Measurements from ENCODE around the gene PLXNB3.
A peak's percentile ranks its signal among the peaks of the same experiment; 100 is the strongest.

Gene PLXNB3

GRCh38 chrX:153723351-153724251 is 40.4 kb upstream of the PLXNB3 start:
- Histone ChIP-seq H3K9me2 (replicated peaks; ENCODE audit: insufficient read depth, low read length) (no peaks in the 10 kb centered on the region), H4K20me1 (ENCODE audit: insufficient read depth, low read length) (no peaks in the 10 kb centered on the region), H3K4me3 (ENCODE audit: low read length) (peak overlapping the region; percentile 69), H3K27me3 (replicated peaks; ENCODE audit: insufficient read depth, low read length) (no peaks in the 10 kb centered on the region), H3K27ac (ENCODE audit: low read length) (peak overlapping the region; percentile 59; the same call in 1 of the 2 replicates), H3K79me2 (ENCODE audit: low read length) (peaks cover 45% of the 10 kb centered on the region), H3F3A (ENCODE audit: insufficient read depth, low read length) (no peaks in the 10 kb centered on the region), H2AFZ (ENCODE audit: low read length) (0 out of 2 replicates have a peak overlapping the region, but pooled peaks have one; percentile 31), H3K9ac (ENCODE audit: low read length) (peak overlapping the region; percentile 53), H3K4me2 (ENCODE audit: low read depth, low read length) (peak overlapping the region; percentile 92), H3K9me3 (replicated peaks; ENCODE audit: insufficient read depth, low read length) (no peaks in the 10 kb centered on the region), H3K36me3 (replicated peaks; ENCODE audit: insufficient read depth, low read length) (0 out of 2 replicates have a peak, but pooled peaks cover 2% of the 10 kb centered on the region), H3K4me1 (ENCODE audit: low read length) (peaks cover 17% of the 10 kb centered on the region)
- TF ChIP-seq EZH2phosphoT487 (IDR thresholded peaks at IDR 0.05; ENCODE audit: low read length) (no peak), CTCF (IDR thresholded peaks at IDR 0.05; ENCODE audit: low read length) (peak; percentile 40; the same call in 1 of the 2 replicates)
- DNase-seq = peak; percentile 54

DNA sequence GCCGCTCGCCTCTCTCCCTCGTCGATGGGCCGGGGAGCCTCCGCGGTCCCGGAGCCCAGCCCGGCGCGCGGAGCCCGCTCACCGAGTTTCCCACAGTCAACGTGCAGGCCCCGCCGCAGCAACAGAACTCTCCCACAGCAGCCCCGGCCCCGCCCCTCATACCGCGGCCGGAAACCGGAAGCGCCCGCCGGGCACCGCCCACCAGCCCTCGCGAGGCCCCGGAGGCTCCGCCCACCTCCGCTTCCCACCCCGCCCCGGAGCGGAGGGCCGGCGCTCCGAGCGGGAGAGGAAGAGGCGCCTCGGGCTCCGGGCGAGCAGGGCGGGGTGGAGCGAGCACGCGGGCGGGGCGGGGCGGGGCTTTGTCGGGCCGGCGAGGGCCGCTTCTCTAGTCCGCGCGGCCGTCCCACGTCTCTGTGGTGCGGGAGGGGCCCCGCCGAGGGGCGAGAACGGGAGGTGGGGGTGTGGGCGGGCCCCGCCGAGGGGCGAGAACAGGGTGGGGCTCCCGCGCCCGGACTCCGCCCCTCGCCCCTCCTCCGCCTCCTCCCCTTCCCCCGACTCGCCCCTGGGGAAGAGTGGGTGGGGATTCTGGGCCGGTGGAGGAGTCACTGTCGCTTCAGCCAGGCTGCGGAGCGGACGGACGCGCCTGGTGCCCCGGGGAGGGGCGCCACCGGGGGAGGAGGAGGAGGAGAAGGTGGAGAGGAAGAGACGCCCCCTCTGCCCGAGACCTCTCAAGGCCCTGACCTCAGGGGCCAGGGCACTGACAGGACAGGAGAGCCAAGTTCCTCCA is 39.6 kb upstream of the PLXNB3 start, which contains the start of the genes ABCD1 and BCAP31:
Gene ABCD1, plus strand, starts transcription at position 605 of the 787 bp plus-strand sequence. CDS start 411 bp downstream, outside the sequence.
Gene BCAP31, minus strand, starts transcription at position 136 of the 787 bp plus-strand sequence. CDS start 1,143 bp downstream, outside the sequence.
- H3F3A ChIP-seq (ENCODE audit: insufficient read depth, low read length) = no peaks in the 10 kb centered on the region
- no peaks in the 10 kb centered on the region for H3K9me2 ChIP-seq (replicated peaks; ENCODE audit: insufficient read depth, low read length)
- peak within 1 kb of the TSS; percentile 69 for H3K4me3 ChIP-seq (ENCODE audit: low read length)
- no peaks in the 10 kb centered on the region for H3K27me3 ChIP-seq (replicated peaks; ENCODE audit: insufficient read depth, low read length)
- TF ChIP-seq EZH2phosphoT487 (IDR thresholded peaks at IDR 0.05; ENCODE audit: low read length) (no peak), EZH2 (optimal IDR thresholded peaks at IDR 0.05; ENCODE audit: low read depth, low read length) (no peak), CTCF (IDR thresholded peaks at IDR 0.05; ENCODE audit: low read length) (no peak)
- peak within 1 kb of the TSS; percentile 71 for H3K9ac ChIP-seq (ENCODE audit: low read length)
- H3K4me2 ChIP-seq (ENCODE audit: low read depth, low read length) = peak within 1 kb of the TSS; percentile 92
- peaks cover 17% of the 10 kb centered on the region for H3K4me1 ChIP-seq (ENCODE audit: low read length)
- peaks cover 41% of the 10 kb centered on the region for H3K79me2 ChIP-seq (ENCODE audit: low read length)
- H4K20me1 ChIP-seq (ENCODE audit: insufficient read depth, low read length) = no peaks in the 10 kb centered on the region
- H2AFZ ChIP-seq (ENCODE audit: low read length) = 0 out of 2 replicates have a peak within 1 kb of the TSS, but pooled peaks have one; percentile 31
- peak; percentile 85 for DNase-seq
- peak within 1 kb of the TSS; percentile 59; the same call in 1 of the 2 replicates for H3K27ac ChIP-seq (ENCODE audit: low read length)
- 0 out of 2 replicates have a peak, but pooled peaks cover 2% of the 10 kb centered on the region for H3K36me3 ChIP-seq (replicated peaks; ENCODE audit: insufficient read depth, low read length)
- no peaks in the 10 kb centered on the region for H3K9me3 ChIP-seq (replicated peaks; ENCODE audit: insufficient read depth, low read length)

DNA sequence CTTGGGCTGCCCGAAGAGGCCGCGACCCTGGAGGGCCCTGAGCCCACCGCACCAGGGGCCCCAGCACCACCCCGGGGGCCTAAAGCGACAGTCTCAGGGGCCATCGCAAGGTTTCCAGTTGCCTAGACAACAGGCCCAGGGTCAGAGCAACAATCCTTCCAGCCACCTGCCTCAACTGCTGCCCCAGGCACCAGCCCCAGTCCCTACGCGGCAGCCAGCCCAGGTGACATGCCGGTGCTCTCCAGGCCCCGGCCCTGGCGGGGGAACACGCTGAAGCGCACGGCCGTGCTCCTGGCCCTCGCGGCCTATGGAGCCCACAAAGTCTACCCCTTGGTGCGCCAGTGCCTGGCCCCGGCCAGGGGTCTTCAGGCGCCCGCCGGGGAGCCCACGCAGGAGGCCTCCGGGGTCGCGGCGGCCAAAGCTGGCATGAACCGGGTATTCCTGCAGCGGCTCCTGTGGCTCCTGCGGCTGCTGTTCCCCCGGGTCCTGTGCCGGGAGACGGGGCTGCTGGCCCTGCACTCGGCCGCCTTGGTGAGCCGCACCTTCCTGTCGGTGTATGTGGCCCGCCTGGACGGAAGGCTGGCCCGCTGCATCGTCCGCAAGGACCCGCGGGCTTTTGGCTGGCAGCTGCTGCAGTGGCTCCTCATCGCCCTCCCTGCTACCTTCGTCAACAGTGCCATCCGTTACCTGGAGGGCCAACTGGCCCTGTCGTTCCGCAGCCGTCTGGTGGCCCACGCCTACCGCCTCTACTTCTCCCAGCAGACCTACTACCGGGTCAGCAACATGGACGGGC is 38.8 kb upstream of the PLXNB3 start:
- Histone ChIP-seq H3K4me2 (ENCODE audit: low read depth, low read length) (peak overlapping the region; percentile 81), H4K20me1 (ENCODE audit: insufficient read depth, low read length) (no peaks in the 10 kb centered on the region), H3K9me3 (replicated peaks; ENCODE audit: insufficient read depth, low read length) (no peaks in the 10 kb centered on the region), H3K27me3 (replicated peaks; ENCODE audit: insufficient read depth, low read length) (no peaks in the 10 kb centered on the region), H3K4me1 (ENCODE audit: low read length) (peaks cover 17% of the 10 kb centered on the region), H3F3A (ENCODE audit: insufficient read depth, low read length) (no peaks in the 10 kb centered on the region), H3K79me2 (ENCODE audit: low read length) (peaks cover 37% of the 10 kb centered on the region), H3K9ac (ENCODE audit: low read length) (peak overlapping the region; percentile 71; the same call in 1 of the 2 replicates), H3K27ac (ENCODE audit: low read length) (peak overlapping the region; percentile 52; the same call in 1 of the 2 replicates), H2AFZ (ENCODE audit: low read length) (no peak overlapping the region), H3K4me3 (ENCODE audit: low read length) (peak overlapping the region; percentile 61), H3K9me2 (replicated peaks; ENCODE audit: insufficient read depth, low read length) (no peaks in the 10 kb centered on the region), H3K36me3 (replicated peaks; ENCODE audit: insufficient read depth, low read length) (no peaks in the 10 kb centered on the region)
- TF ChIP-seq EZH2 (optimal IDR thresholded peaks at IDR 0.05; ENCODE audit: low read depth, low read length) (no peak), CTCF (IDR thresholded peaks at IDR 0.05; ENCODE audit: low read length) (no peak), EZH2phosphoT487 (IDR thresholded peaks at IDR 0.05; ENCODE audit: low read length) (no peak)
- DNase-seq = no peak

Data from MM.1S (cell line).